Measurements from ENCODE around the gene SNX4. TPM values are rescaled to one million over a fixed set of nuclear protein-coding genes. Genes with fewer than 3 reads are reported as not detected.

Gene SNX4
- polyA plus RNA-seq, 1 of the 3 experiments (the other 2 are of a cell fraction) = 5.1 TPM

- no peaks in the 10 kb centered on the region for H3K9me3 ChIP-seq
- DNase-seq = no peak
- no peak overlapping the region for H3K4me2 ChIP-seq
- CTCF ChIA-PET = no interaction called here
- H3K4me3 ChIP-seq (ENCODE audit: low read depth in 2 of 2, low read length in 1 of 2) = no peak overlapping the region
- H3K9ac ChIP-seq = no peak overlapping the region
- H2AFZ ChIP-seq (ENCODE audit: low read depth) = no peak overlapping the region
- H3K36me3 ChIP-seq (replicated peaks in 1 of 2; ENCODE audit: control insufficient read depth in 1 of 2, insufficient read depth in 2 of 2, low read length in 1 of 2) = peaks cover 3 to 28% of the 10 kb centered on the region in 2 experiments
- no peaks in the 10 kb centered on the region for H3K27me3 ChIP-seq (ENCODE audit: insufficient read depth)
- H3K4me1 ChIP-seq (ENCODE audit: control insufficient read depth in 1 of 2, insufficient read depth in 2 of 2, low read depth in 1 of 2, low read length in 1 of 2) = no peaks in the 10 kb centered on the region
- H3K9me2 ChIP-seq = no peaks in the 10 kb centered on the region
- no peaks in the 10 kb centered on the region for H3F3A ChIP-seq (replicated peaks; ENCODE audit: insufficient read depth)
- POLR2A ChIA-PET = no interaction called here
- 87% methylated on average over 4 of the region's 4 CpGs for WGBS (ENCODE audit: low lambda C conversion rate)
- peak overlapping the region in 1 of 2 experiments; percentile 17; a peak in 1 of 4 replicates for H3K27ac ChIP-seq (ENCODE audit: low read depth in 2 of 2, low read length in 1 of 2)
- TF ChIP-seq RAD21 (IDR thresholded peaks at IDR 0.05; ENCODE audit: low read length) (no peak), CTCF (IDR thresholded peaks at IDR 0.05) (no peak), NRF1 (IDR thresholded peaks at IDR 0.05; ENCODE audit: low read depth, low read length) (no peak), REST (IDR thresholded peaks at IDR 0.05; ENCODE audit: low read depth, low read length) (no peak), MEF2A (IDR thresholded peaks at IDR 0.05; ENCODE audit: borderline replicate concordance, low read depth) (no peak), EZH2phosphoT487 (IDR thresholded peaks at IDR 0.05; ENCODE audit: borderline replicate concordance, low read depth) (no peak), ZBTB33 (IDR thresholded peaks at IDR 0.05; ENCODE audit: borderline replicate concordance, low read depth) (no peak), USF2 (IDR thresholded peaks at IDR 0.05; ENCODE audit: borderline replicate concordance, low read depth, low read length) (no peak), JUND (IDR thresholded peaks at IDR 0.05) (no peak), FOSL2 (IDR thresholded peaks at IDR 0.05; ENCODE audit: borderline replicate concordance, low read depth) (no peak), MXI1 (IDR thresholded peaks at IDR 0.05; ENCODE audit: low read depth, low read length) (no peak)
- H3K79me2 ChIP-seq (ENCODE audit: insufficient read depth) = no peaks in the 10 kb centered on the region
- no peaks in the 10 kb centered on the region for H4K20me1 ChIP-seq (ENCODE audit: insufficient read depth)
These were observed 32.4 kb upstream of the SNX4 start for GRCh38 chr3:125552401-125552800.

Data from SK-N-SH (cell line).